Stimulated activated naive CD8-positive, alpha-beta T cell treated with anti-CD3 and anti-CD28 coated beads, Interleukin-15, amount 100 ng/mL, for 72 hours (primary cell): ENCODE measurements around the gene CDRT4.

Experiments used
- ATAC-seq: fragments of 150-1000 bp; cut with Tn5 transposase; 2 replicates; pipeline ENCODE4 v1.10.0; 2021; ENCODE audit warnings: mild to moderate bottlenecking, moderate library complexity
- DNase-seq, 2 donors: peaks; one replicate each; pipeline ENCODE4 v3.0.0; 2021 to 2022
- H3K27ac Mint-ChIP-seq, 2 donors: one replicate each; pipeline ENCODE4 v1.8.0; 2022; ENCODE audit warnings: mild to moderate bottlenecking in 2 of 2, mixed read lengths in 2 of 2, moderate library complexity in 2 of 2
- H3K27me3 Mint-ChIP-seq: one replicate; pipeline ENCODE4 v1.8.0; 2022; ENCODE audit warnings: mixed read lengths
- H3K4me1 Mint-ChIP-seq: one replicate; pipeline ENCODE4 v1.8.0; 2022; ENCODE audit warnings: mild to moderate bottlenecking, mixed read lengths
- H3K4me3 Mint-ChIP-seq, 2 donors: one replicate each; pipeline ENCODE4 v1.8.0; 2022; ENCODE audit warnings: mild to moderate bottlenecking in 2 of 2, mixed read lengths in 2 of 2, moderate library complexity in 1 of 2
- H3K9me3 Mint-ChIP-seq, 2 donors: one replicate each; pipeline ENCODE4 v1.8.0; 2022; ENCODE audit warnings: mixed read lengths in 2 of 2

The CDRT4 gene

DNA sequence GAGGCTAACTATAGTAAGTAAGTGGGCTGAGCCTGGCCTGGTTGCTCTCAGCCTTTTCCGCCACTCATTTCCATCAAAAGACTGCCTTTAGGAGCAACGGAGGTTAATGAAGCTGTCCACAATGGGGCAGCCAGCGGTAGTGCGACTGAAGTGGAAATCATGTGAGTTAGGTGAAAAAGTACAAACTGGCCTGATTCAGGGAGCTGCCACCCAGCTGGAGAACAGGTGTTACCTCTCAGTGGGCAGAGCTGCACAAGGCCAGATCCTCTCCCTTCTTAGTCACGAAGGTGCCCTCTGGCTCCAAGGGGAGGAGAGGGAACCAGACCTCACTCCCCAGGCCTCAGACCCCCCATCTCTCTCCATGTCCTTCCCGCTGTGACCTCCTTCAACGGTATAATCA is 34.4 kb upstream of the CDRT4 start:
- Mint-ChIP-seq H3K4me3 (no peak overlapping the region), H3K27ac (peak overlapping the region in 1 of 2 donors; percentile 45), H3K4me1 (peaks cover 10% of the 10 kb centered on the region), H3K27me3 (no peaks in the 10 kb centered on the region), H3K9me3 (no peaks in the 10 kb centered on the region)
- ATAC-seq (no peak), DNase-seq (no peak)

DNA sequence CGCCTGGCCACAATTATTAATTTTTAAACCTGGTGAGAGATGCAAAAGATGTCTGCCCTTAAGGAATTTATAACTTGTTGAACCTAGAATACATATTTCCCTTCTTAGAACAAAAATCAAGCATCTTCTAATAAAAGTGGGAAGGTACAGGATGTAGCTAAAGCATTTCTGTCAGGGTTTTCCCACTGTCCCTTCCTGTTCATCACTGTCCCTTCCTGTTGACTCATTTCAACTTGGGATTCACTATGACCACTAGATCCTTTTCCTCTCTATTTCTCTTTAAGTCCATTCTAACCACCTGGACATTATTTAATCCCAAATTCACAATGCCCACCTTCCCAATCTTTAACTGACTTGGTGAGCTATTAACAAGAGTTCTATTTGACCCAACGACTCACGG is 33.9 kb upstream of the CDRT4 start:
- peaks cover 10% of the 10 kb centered on the region for H3K4me1 Mint-ChIP-seq
- H3K4me3 Mint-ChIP-seq = no peak overlapping the region
- H3K9me3 Mint-ChIP-seq = no peaks in the 10 kb centered on the region
- no peak overlapping the region for H3K27ac Mint-ChIP-seq
- H3K27me3 Mint-ChIP-seq = no peaks in the 10 kb centered on the region
- ATAC-seq = no peak
- no peak for DNase-seq

DNA sequence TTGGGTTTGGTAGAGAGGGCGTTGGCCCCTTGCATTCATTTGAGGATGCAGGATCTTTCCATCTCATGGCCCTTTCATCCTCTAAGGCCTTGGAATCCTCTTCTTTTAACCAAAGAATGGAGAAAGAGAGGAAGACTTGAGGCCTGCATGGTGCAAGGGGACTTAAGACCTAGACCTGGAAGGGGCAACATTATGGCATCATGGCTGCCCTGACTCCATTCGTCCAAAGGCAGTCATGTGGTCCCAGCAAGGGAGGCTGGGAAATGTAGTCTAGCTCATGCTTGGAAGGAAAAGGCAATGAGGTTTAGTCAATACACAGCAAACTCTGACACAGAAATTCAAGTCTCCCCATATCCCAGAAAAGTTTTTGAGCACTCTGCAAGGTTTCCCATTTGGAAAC is 30.7 kb upstream of the CDRT4 start:
- H3K27ac Mint-ChIP-seq = peak overlapping the region in 1 of 2 donors; percentile 64
- ATAC-seq = peak; percentile 51

DNA sequence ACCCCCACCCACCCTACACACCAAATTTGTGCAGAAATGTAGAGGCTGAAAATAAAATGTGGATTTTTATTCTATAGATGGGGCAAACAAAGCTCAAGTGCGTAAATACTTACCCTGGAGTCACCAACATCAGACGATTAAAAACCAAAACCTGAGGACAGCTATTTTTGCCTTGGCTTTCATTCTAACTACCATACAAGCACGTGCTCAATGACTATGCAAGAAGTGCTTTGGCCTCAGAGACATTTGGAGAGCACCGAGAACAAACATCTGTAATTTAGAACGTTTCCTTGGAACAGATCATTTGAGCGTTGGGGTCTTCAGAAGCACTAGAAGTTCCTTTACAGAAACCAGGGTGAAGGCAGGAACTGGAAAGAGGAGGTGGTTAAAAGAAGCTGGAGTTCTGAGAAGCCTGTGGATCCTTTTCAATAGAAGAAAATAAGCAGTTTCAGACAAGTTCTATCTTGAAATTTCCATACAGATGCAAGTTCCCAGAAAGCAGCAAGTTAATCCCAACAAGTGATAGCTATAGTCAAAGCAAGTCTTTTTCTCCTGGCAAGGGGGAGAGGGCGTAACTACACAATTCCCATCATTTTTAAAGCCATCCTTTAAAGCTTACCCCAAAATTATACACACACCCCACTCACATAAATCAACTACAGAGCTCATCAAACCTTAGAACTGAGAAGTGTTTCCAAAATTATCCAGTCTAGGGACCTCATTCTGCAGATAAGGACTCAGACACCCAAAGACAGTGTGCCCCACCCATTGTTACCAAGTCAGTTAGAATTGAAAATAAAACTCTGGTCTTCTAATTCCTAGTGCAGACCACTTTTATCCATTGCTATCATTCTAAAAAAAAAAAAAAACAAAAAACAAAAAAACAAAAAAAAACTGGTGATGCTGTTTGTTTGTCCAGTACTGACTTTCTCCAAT is 29.6 kb upstream of the CDRT4 start:
- Mint-ChIP-seq H3K4me3 (no peak overlapping the region), H3K4me1 (no peaks in the 10 kb centered on the region), H3K9me3 (no peaks in the 10 kb centered on the region), H3K27ac (peak overlapping the region in 1 of 2 donors; percentile 14), H3K27me3 (no peaks in the 10 kb centered on the region)
- DNase-seq (no peak), ATAC-seq (no peak)

More for the DNA sequence above, 30.7 kb upstream of the CDRT4 start:
- Mint-ChIP-seq H3K4me1 (peaks cover 9% of the 10 kb centered on the region), H3K27me3 (no peaks in the 10 kb centered on the region), H3K4me3 (no peak overlapping the region), H3K9me3 (no peaks in the 10 kb centered on the region)
- DNase-seq = no peak

DNA sequence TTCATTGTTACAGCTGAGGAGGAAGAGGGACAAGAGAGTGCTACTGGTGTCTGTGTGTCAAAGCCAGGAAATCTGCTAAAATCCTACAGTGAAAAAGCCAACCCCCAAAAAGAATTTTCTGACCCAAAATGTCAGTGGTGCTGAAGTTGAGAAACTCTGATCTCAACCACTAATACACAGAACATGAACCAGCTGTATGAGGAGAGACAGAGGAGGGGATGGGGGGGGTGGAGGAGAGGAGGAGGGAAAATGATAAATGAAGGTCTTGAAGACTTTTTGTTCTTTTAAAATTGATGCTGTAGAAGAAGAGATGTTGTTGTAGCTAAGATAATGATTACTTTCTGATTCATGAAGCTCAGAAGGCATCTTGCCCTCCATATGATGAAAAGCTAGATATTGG is 27.4 kb upstream of the CDRT4 start:
- H3K4me1 Mint-ChIP-seq = peaks cover 7% of the 10 kb centered on the region
- DNase-seq (no peak), ATAC-seq (no peak)
- no peaks in the 10 kb centered on the region for H3K9me3 Mint-ChIP-seq
- no peak overlapping the region for H3K4me3 Mint-ChIP-seq
- H3K27ac Mint-ChIP-seq = no peak overlapping the region
- H3K27me3 Mint-ChIP-seq = no peaks in the 10 kb centered on the region

DNA sequence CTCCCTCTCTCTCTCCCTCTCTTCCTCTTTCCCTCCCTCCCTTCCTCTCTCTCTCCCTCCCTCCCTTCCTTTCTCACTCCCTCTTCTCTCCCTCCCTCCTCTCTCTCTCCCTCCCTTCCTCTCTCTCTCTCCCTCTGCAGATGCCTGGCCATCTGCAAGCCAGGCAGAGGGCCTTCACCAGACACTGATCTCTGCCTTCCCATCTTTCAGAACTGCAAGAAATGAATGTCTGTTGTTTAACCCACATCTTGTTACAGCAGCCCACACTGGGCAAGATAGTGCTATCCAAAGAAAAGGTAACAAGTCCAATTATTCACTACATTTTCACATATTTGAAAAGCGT is 26.2 kb upstream of the CDRT4 start:
- Mint-ChIP-seq H3K27me3 (no peaks in the 10 kb centered on the region), H3K27ac (no peak overlapping the region), H3K9me3 (no peaks in the 10 kb centered on the region), H3K4me3 (no peak overlapping the region), H3K4me1 (peaks cover 7% of the 10 kb centered on the region)
- ATAC-seq (no peak), DNase-seq (no peak)

DNA sequence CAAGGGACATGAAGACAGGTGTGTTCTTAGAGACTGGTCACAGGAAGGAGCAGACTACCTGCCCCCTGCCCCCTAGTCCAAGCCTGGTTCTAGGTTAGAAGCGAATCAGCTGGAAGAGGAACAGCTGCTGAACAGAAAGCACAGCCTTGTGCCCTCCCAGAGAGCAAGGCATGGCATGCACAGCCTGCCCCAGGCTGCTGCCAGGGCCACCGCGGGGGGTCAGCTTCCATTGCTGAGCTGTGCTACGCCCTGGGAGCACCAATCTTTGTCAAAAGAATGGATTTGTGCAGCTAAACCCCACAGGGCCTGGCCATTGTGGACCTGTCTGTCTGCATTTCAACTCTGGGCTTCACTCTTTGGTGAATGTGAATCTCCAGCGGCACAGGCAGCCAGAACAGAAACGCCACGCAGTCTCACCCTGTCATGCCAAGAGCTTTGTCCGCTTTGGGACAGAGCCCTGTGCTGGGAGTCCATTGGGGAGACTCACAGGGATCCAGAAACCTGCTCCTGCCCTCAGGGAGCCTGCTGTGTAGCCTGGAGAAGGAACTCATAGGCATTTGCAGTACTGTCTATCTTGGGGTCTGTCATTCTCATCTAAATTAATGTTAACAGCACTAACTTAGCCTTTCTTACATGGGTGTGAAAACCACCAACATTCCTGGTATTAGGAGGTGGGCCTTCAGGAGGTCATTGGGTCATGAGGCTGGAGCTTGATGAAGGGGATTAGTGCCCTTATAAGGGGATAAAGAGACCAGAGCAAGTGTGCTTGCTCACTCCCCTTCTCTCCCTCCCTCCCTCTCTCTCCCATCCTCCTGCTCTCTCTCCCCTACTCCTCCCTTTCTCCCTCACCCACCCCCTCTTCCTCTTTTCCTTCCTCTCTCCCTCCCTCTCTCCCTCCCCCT is 25.6 kb upstream of the CDRT4 start:
- Mint-ChIP-seq H3K27ac (no peak overlapping the region), H3K4me3 (no peak overlapping the region), H3K4me1 (peaks cover 7% of the 10 kb centered on the region), H3K27me3 (no peaks in the 10 kb centered on the region), H3K9me3 (no peaks in the 10 kb centered on the region)
- no peak for DNase-seq
- no peak for ATAC-seq

DNA sequence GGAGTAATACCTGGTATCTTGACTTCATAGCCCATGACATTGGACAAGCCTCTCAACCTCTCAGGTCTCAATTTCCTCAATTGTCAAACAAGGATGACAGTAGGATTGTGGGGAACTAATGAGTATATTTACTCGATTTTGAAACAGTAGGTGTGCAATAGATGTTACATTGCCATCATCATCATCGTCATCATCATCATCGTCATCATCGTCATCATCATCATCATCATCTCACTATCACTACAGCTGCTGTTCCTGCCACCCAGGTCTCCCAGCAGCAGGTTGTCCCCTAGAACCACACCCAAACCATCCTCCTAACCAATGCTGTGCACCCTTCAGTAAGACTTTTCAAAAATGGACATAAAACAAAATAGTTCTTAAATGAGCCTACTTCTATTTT is 24.8 kb upstream of the CDRT4 start:
- Mint-ChIP-seq H3K4me1 (peaks cover 7% of the 10 kb centered on the region), H3K9me3 (no peaks in the 10 kb centered on the region), H3K27ac (no peak overlapping the region), H3K4me3 (no peak overlapping the region), H3K27me3 (no peaks in the 10 kb centered on the region)
- ATAC-seq (no peak), DNase-seq (no peak)

DNA sequence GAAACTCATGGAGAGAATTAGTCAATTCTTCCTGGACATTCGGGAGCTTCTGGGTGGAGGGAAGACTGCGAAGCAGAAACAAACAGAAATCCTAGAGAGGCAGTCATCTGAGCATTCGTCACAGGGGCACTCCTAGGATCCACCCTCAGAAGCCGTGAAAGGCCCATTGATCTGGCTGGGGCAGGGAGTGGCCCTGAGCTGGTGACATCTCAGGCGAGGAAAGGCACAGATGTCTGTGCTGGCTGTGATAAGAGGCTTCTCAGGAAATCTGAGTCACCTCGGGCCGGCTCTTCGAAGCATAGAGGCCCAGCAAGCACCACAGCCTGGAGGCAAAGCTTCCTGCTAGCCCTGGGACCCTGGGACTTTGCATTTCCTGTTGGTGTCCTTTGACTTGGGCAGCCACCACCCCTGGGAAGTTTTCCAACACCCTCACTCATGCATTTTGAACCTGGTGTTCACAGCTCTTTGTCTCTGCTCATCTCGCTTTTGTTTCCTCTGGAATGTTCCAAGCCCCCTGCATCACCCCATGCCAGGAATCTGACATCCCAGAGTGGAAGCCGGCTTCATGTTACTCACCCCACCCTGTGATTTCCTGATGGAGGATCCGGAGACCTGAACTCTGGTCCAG is 23.3 kb upstream of the CDRT4 start:
- no peak overlapping the region for H3K4me3 Mint-ChIP-seq
- no peaks in the 10 kb centered on the region for H3K27me3 Mint-ChIP-seq
- peaks cover 7% of the 10 kb centered on the region for H3K4me1 Mint-ChIP-seq
- no peak for ATAC-seq
- H3K27ac Mint-ChIP-seq = no peak overlapping the region
- H3K9me3 Mint-ChIP-seq = no peaks in the 10 kb centered on the region
- DNase-seq = no peak

DNA sequence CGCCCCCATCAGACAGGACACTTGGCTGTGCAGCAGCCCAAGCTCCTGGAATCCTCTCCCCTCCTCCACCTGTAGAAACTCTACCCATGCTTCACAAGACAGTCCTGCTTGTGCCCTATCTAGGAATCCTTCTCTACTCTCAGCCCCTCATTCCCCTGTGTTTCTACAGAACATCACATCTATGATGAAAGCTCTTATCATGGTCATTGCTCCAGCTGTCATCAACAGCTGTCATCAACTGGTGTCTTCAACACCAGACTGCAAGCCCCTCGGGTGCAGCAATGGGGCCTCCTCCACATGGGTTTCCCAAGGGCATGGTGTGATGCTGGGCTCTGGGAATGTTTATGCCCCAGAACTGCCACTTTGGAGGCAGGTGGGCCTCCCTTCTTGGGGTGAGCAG is 21.1 kb upstream of the CDRT4 start:
- ATAC-seq (no peak), DNase-seq (no peak)
- Mint-ChIP-seq H3K4me1 (peaks cover 7% of the 10 kb centered on the region), H3K4me3 (no peak overlapping the region), H3K27me3 (no peaks in the 10 kb centered on the region), H3K9me3 (no peaks in the 10 kb centered on the region), H3K27ac (peak overlapping the region; percentile 7 to 63)

DNA sequence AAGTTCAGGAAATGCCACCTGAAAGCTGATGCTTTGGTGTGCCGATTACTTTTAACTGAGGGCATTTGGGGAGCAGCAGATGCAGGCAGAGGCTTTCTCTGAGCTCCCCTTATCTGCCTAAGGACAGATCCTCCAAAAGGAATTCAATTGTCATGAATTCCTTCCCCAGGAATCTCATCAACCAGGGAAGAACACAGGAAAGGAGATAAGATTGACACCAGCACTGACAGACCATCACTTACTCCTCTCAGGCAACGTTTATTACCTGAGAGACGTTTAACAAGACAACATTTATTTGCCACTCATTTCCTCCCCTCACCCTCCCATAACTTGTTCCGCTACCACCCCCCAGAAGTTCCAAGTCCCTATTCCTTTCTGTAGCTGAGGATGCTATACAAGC is 17.6 kb upstream of the CDRT4 start:
- Mint-ChIP-seq H3K27ac (no peak overlapping the region), H3K4me1 (no peaks in the 10 kb centered on the region), H3K27me3 (no peaks in the 10 kb centered on the region), H3K4me3 (no peak overlapping the region), H3K9me3 (no peaks in the 10 kb centered on the region)
- ATAC-seq (no peak), DNase-seq (no peak)

DNA sequence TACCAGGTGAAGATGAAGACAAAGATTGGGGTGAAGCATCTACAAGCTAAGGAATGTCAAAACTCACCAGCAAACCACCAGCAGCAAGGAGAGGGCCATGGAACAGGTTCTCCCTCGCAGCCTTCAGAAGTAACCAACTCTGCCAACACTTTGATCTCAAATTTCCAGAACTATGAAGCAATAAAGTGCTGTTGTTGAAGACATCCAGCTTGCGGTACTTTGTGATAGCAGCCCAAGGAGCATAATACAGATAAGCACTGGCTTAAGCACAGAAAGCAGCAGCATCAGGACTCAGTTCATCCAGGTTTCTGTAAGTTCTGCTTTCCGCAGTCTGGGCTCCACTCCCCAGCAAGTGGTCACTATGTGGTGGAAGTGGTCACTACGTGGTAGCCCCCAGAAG is 16.0 kb upstream of the CDRT4 start:
- H3K9me3 Mint-ChIP-seq = no peaks in the 10 kb centered on the region
- no peak for ATAC-seq
- no peaks in the 10 kb centered on the region for H3K27me3 Mint-ChIP-seq
- H3K4me1 Mint-ChIP-seq = peaks cover 5% of the 10 kb centered on the region
- no peak for DNase-seq
- no peak overlapping the region for H3K27ac Mint-ChIP-seq
- no peak overlapping the region for H3K4me3 Mint-ChIP-seq

DNA sequence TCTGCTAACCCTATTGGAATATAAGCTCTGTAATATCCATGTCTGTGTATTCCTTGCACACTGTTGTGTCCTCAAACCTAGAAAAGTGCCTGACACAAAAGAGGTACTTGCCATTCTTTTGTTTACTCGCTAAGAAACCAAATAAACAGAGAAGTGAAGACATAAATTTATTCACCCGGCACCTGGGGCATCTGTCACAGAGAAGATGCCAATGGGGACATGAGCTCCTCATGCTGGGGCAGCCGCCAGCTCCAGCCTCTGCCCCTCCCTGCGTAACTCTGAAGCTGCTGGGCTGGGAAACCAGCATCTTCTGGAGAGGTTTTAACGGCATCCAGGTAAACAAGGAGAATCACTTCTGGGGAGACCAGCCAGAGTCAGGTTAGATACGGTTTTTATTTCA is 15.1 kb upstream of the CDRT4 start:
- H3K4me1 Mint-ChIP-seq = peaks cover 5% of the 10 kb centered on the region
- no peak overlapping the region for H3K27ac Mint-ChIP-seq
- ATAC-seq (no peak), DNase-seq (no peak)
- no peaks in the 10 kb centered on the region for H3K27me3 Mint-ChIP-seq
- H3K9me3 Mint-ChIP-seq = no peaks in the 10 kb centered on the region
- H3K4me3 Mint-ChIP-seq = no peak overlapping the region

DNA sequence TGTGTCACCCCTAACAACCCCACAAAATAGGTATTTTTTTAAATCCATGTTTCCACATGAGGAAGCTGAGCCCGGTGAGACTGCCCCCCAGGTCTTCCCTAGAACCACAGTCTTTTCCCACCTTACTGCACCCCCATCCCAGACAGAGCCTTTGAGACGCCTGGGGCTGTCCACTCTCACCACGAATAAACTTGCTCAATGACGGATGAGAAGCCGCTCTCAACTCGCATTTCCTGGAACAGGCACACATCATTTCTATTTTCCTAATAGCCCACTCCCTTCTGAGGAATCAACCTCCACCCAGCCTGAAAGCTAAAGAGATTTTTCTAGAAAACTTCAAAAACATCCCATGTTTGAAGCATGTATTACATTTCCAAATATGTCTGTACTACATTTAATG is 14.1 kb upstream of the CDRT4 start:
- ATAC-seq (no peak), DNase-seq (no peak)
- no peaks in the 10 kb centered on the region for H3K9me3 Mint-ChIP-seq
- H3K4me3 Mint-ChIP-seq = no peak overlapping the region
- H3K27ac Mint-ChIP-seq = no peak overlapping the region
- peaks cover 5% of the 10 kb centered on the region for H3K4me1 Mint-ChIP-seq
- no peaks in the 10 kb centered on the region for H3K27me3 Mint-ChIP-seq

DNA sequence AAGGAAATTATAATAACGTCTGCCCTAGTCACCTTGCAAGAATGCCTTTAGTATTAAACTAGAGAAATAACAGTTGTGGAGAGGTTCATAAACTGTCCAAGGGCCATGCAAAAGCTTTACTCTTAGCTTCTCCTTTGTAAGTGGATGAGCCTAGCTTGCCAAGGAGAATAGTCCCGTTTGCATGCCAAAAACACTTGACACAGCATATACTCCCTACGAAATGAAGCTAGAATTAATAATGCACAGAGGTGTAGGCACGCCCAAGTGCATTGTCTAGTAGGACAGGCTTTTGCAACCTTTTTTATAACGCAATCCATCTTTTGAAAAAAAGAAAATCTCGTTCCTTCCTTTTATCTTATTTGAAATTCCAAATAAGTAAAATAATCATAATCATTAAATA is 12.8 kb upstream of the CDRT4 start:
- DNase-seq (no peak), ATAC-seq (no peak)
- Mint-ChIP-seq H3K4me1 (peaks cover 5% of the 10 kb centered on the region), H3K27me3 (no peaks in the 10 kb centered on the region), H3K9me3 (no peaks in the 10 kb centered on the region), H3K4me3 (no peak overlapping the region), H3K27ac (no peak overlapping the region)

DNA sequence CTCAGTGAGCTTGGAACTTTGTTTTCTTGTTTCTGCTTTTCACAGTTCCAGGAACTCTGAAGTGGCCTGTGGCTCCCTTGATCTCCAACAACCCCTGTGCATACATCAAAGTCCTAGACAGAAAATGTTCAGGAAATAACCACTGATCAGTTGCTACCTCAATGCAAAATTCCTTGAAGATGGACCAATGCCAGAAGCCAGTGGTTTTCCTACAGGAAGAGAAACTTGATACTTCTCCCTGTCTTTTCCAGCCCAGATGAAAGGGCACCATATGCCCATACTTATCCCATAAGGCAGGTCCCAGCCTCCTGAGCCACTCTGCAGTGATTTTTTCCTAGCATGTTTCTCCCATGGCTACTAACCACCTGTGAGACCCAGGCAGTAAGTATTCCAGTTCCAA is 12.3 kb upstream of the CDRT4 start:
- H3K27ac Mint-ChIP-seq = no peak overlapping the region
- no peaks in the 10 kb centered on the region for H3K27me3 Mint-ChIP-seq
- no peaks in the 10 kb centered on the region for H3K9me3 Mint-ChIP-seq
- no peak overlapping the region for H3K4me3 Mint-ChIP-seq
- DNase-seq (no peak), ATAC-seq (no peak)
- H3K4me1 Mint-ChIP-seq = peaks cover 5% of the 10 kb centered on the region
